HL-60 (cell line): Measurements from ENCODE around the gene KIAA0825.

Experiments
- GABPA ChIP-seq: IDR thresholded peaks from 2 replicates; pipeline ENCODE4 v1.6.1; 2012; ENCODE audit warnings: low read depth
- POLR2AphosphoS5 ChIP-seq: IDR thresholded peaks from 2 replicates; pipeline ENCODE4 v1.6.1; 2012; ENCODE audit warnings: low read depth
- SPI1 ChIP-seq: IDR thresholded peaks from 2 replicates; pipeline ENCODE4 v1.6.1; 2012; ENCODE audit warnings: low read depth, mild to moderate bottlenecking, borderline replicate concordance
- TF ChIP-seq, protein P1 (sequence below): IDR thresholded peaks from one replicate; pipeline ENCODE4 v1.5.1; 2011; ENCODE audit warnings: low read length, control low read depth, inconsistent platforms; ENCODE audit not compliant: insufficient read depth
- TF ChIP-seq, protein P2 (sequence below): IDR thresholded peaks from 2 replicates; pipeline ENCODE4 v1.6.1; 2012; ENCODE audit warnings: low read depth; ENCODE audit not compliant: insufficient replicate concordance

DNA sequence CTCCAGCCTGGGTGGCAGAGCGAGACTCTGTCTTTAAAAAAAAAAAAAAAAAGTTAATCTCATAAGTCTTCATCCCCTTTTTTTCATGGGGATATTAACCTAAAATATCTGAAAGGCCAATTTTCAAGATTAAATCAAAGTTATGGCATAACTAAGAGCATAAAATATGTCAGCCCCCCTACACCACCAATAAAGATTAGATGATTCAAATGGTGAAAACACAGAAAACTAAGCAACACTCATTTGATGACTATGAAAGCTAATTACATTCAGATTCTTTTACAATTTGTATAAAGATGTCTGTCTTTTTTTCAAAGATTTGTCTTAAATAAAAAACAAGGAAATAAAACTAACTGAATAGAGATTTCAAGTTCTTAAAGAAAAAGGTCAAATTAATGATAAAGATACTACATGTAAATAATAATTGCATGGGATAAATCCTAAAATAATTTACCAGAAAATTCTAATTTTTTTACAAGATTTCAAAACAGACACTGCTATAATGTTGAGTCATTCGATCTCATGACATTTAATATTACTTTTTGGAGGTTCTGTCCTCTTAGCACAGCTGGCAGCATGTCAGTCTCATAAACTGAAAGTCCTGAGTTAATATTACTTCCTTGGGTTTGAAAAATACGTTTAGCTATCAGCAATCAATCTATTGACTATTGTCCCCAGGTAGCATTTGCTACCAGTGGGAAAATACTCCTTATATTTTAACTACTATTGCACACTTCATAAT lies 112.9 kb downstream of the KIAA0825 start:
- TF ChIP-seq, protein P1, sequence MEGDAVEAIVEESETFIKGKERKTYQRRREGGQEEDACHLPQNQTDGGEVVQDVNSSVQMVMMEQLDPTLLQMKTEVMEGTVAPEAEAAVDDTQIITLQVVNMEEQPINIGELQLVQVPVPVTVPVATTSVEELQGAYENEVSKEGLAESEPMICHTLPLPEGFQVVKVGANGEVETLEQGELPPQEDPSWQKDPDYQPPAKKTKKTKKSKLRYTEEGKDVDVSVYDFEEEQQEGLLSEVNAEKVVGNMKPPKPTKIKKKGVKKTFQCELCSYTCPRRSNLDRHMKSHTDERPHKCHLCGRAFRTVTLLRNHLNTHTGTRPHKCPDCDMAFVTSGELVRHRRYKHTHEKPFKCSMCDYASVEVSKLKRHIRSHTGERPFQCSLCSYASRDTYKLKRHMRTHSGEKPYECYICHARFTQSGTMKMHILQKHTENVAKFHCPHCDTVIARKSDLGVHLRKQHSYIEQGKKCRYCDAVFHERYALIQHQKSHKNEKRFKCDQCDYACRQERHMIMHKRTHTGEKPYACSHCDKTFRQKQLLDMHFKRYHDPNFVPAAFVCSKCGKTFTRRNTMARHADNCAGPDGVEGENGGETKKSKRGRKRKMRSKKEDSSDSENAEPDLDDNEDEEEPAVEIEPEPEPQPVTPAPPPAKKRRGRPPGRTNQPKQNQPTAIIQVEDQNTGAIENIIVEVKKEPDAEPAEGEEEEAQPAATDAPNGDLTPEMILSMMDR = no peak
- TF ChIP-seq POLR2AphosphoS5 (no peak), GABPA (no peak), SPI1 (no peak)
- TF ChIP-seq, protein P2, sequence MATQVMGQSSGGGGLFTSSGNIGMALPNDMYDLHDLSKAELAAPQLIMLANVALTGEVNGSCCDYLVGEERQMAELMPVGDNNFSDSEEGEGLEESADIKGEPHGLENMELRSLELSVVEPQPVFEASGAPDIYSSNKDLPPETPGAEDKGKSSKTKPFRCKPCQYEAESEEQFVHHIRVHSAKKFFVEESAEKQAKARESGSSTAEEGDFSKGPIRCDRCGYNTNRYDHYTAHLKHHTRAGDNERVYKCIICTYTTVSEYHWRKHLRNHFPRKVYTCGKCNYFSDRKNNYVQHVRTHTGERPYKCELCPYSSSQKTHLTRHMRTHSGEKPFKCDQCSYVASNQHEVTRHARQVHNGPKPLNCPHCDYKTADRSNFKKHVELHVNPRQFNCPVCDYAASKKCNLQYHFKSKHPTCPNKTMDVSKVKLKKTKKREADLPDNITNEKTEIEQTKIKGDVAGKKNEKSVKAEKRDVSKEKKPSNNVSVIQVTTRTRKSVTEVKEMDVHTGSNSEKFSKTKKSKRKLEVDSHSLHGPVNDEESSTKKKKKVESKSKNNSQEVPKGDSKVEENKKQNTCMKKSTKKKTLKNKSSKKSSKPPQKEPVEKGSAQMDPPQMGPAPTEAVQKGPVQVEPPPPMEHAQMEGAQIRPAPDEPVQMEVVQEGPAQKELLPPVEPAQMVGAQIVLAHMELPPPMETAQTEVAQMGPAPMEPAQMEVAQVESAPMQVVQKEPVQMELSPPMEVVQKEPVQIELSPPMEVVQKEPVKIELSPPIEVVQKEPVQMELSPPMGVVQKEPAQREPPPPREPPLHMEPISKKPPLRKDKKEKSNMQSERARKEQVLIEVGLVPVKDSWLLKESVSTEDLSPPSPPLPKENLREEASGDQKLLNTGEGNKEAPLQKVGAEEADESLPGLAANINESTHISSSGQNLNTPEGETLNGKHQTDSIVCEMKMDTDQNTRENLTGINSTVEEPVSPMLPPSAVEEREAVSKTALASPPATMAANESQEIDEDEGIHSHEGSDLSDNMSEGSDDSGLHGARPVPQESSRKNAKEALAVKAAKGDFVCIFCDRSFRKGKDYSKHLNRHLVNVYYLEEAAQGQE = no peak
